ENCODE results near the gene OR6S1. TPM values are rescaled to one million over a fixed set of nuclear protein-coding genes. Genes with fewer than 3 reads are reported as not detected.

The OR6S1 gene
- polyA plus RNA-seq, 1 of the 3 experiments (the other 2 are of a cell fraction) = not detected

DNA sequence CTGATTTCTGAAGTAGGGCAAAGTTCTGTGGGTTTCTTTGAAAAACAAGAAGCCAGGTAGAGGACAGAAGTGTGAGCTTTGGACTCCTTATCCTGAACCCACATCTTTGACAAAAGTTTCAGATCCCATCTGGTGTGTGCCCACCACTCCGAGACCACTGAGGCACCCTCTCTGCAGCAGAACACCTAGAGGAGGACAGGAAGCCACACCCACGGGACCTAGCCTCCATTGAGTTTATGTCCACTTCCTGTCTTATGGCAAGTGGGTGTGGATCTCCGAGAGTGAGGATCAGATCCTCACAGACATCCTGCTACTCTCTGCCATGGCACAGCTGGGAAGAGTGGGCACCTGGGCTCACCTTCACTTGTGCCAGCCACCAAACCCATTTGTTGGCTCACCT is 16.8 kb upstream of the OR6S1 start:
- Histone ChIP-seq H3K9ac (no peak overlapping the region), H2AFZ (ENCODE audit: low read depth) (no peak overlapping the region), H3K9me3 (no peaks in the 10 kb centered on the region), H3F3A (replicated peaks; ENCODE audit: insufficient read depth) (no peaks in the 10 kb centered on the region), H4K20me1 (ENCODE audit: insufficient read depth) (no peaks in the 10 kb centered on the region), H3K79me2 (ENCODE audit: insufficient read depth) (no peaks in the 10 kb centered on the region), H3K27me3 (ENCODE audit: insufficient read depth) (peaks cover 82% of the 10 kb centered on the region), H3K4me2 (no peak overlapping the region), H3K4me3 (ENCODE audit: low read depth in 2 of 2, low read length in 1 of 2) (no peak overlapping the region), H3K4me1 (ENCODE audit: control insufficient read depth in 1 of 2, insufficient read depth in 2 of 2, low read depth in 1 of 2, low read length in 1 of 2) (no peaks in the 10 kb centered on the region), H3K36me3 (replicated peaks in 1 of 2; ENCODE audit: control insufficient read depth in 1 of 2, insufficient read depth in 2 of 2, low read length in 1 of 2) (no peaks in the 10 kb centered on the region), H3K9me2 (no peaks in the 10 kb centered on the region), H3K27ac (ENCODE audit: low read depth in 2 of 2, low read length in 1 of 2) (no peak overlapping the region)
- ChIA-PET CTCF (interaction anchor here (1.1 kb wide), 1 partner anchor 33 kb away, joined by 3 read pairs; no protein-coding TSS in a partner anchor), POLR2A (no interaction called here)
- 0% methylated on average over 1 of the region's 3 CpGs for WGBS (ENCODE audit: low lambda C conversion rate)
- no peak for TF ChIP-seq MXI1 (IDR thresholded peaks at IDR 0.05; ENCODE audit: low read depth, low read length)
- no peak for TF ChIP-seq GABPA (IDR thresholded peaks at IDR 0.05; ENCODE audit: low read depth)
- TF ChIP-seq NRF1 (IDR thresholded peaks at IDR 0.05; ENCODE audit: low read depth, low read length) = no peak
- TF ChIP-seq ELF1 (IDR thresholded peaks at IDR 0.05) = no peak
- no peak for TF ChIP-seq TEAD4 (IDR thresholded peaks at IDR 0.05; ENCODE audit: borderline replicate concordance, insufficient read depth)
- no peak for TF ChIP-seq RCOR1 (IDR thresholded peaks at IDR 0.05; ENCODE audit: low read length)
- no peak for TF ChIP-seq NFIC (IDR thresholded peaks at IDR 0.05; ENCODE audit: borderline replicate concordance)
- TF ChIP-seq SMC3 (IDR thresholded peaks at IDR 0.05; ENCODE audit: low read depth, low read length) = no peak
- TF ChIP-seq MEF2A (IDR thresholded peaks at IDR 0.05; ENCODE audit: borderline replicate concordance, low read depth) = no peak
- TF ChIP-seq, protein P1, sequence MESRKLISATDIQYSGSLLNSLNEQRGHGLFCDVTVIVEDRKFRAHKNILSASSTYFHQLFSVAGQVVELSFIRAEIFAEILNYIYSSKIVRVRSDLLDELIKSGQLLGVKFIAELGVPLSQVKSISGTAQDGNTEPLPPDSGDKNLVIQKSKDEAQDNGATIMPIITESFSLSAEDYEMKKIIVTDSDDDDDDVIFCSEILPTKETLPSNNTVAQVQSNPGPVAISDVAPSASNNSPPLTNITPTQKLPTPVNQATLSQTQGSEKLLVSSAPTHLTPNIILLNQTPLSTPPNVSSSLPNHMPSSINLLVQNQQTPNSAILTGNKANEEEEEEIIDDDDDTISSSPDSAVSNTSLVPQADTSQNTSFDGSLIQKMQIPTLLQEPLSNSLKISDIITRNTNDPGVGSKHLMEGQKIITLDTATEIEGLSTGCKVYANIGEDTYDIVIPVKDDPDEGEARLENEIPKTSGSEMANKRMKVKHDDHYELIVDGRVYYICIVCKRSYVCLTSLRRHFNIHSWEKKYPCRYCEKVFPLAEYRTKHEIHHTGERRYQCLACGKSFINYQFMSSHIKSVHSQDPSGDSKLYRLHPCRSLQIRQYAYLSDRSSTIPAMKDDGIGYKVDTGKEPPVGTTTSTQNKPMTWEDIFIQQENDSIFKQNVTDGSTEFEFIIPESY (IDR thresholded peaks at IDR 0.05; ENCODE audit: borderline replicate concordance, low read depth) = no peak
- TF ChIP-seq SIN3A (IDR thresholded peaks at IDR 0.05; ENCODE audit: borderline replicate concordance, low read depth, low read length) = no peak
- no peak for TF ChIP-seq FOSL2 (IDR thresholded peaks at IDR 0.05; ENCODE audit: borderline replicate concordance, low read depth)
- TF ChIP-seq, protein P2, sequence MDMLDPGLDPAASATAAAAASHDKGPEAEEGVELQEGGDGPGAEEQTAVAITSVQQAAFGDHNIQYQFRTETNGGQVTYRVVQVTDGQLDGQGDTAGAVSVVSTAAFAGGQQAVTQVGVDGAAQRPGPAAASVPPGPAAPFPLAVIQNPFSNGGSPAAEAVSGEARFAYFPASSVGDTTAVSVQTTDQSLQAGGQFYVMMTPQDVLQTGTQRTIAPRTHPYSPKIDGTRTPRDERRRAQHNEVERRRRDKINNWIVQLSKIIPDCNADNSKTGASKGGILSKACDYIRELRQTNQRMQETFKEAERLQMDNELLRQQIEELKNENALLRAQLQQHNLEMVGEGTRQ (IDR thresholded peaks at IDR 0.05; ENCODE audit: borderline replicate concordance, low read depth, low read length) = no peak
- no peak for TF ChIP-seq JUND (IDR thresholded peaks at IDR 0.05)
- TF ChIP-seq RAD21 (IDR thresholded peaks at IDR 0.05; ENCODE audit: low read length) = no peak
- TF ChIP-seq POLR2AphosphoS5 (IDR thresholded peaks at IDR 0.05; ENCODE audit: low read depth, low read length) = no peak
- no peak for DNase-seq
